ENCODE data around the gene TACC2.

Gene TACC2

GRCh38 chr10:121978511-121978910 lies 10.5 kb upstream of the TACC2 start:
- no peak for DNase-seq
- peaks cover 7% of the 10 kb centered on the region for H4K20me1 ChIP-seq (ENCODE audit: insufficient read depth, low read length)
- H3K79me2 ChIP-seq (ENCODE audit: insufficient read depth, low read length): peaks cover 22% of the 10 kb centered on the region
- H3K4me3 ChIP-seq (ENCODE audit: low read depth in 1 of 2, low read length in 2 of 2): no peak overlapping the region
- H3K4me2 ChIP-seq (ENCODE audit: insufficient read depth, low read length): no peak overlapping the region
- no peaks in the 10 kb centered on the region for H3K27me3 ChIP-seq (ENCODE audit: insufficient read depth, low read length, poor library complexity)
- ATAC-seq (ENCODE audit: insufficient read depth, low read depth): no peak
- peaks cover 15% of the 10 kb centered on the region for H3K4me1 ChIP-seq (ENCODE audit: insufficient read depth, low read length)
- TF ChIP-seq EZH2 (IDR thresholded peaks at IDR 0.05; ENCODE audit: borderline replicate concordance, low read depth, low read length, severe bottlenecking) (no peak), CTCF (IDR thresholded peaks at IDR 0.05; ENCODE audit: borderline replicate concordance, extremely low read depth, low read length, poor library complexity, severe bottlenecking) (no peak)
- H2AFZ ChIP-seq (ENCODE audit: low read depth, low read length): no peak overlapping the region
- H3K27ac ChIP-seq (ENCODE audit: low read length): no peak overlapping the region
- no peak overlapping the region for H3K9ac ChIP-seq (ENCODE audit: low read depth, low read length)
- no peaks in the 10 kb centered on the region; the same call in 1 of the 2 replicates for H3K36me3 ChIP-seq (ENCODE audit: insufficient read depth, low read length)
- H3K9me3 ChIP-seq (ENCODE audit: insufficient read depth, low read length, severe bottlenecking): peaks cover 12% of the 10 kb centered on the region

- TF ChIP-seq EZH2 (IDR thresholded peaks at IDR 0.05; ENCODE audit: borderline replicate concordance, low read depth, low read length, severe bottlenecking) (no peak), CTCF (IDR thresholded peaks at IDR 0.05; ENCODE audit: borderline replicate concordance, extremely low read depth, low read length, poor library complexity, severe bottlenecking) (no peak)
- Histone ChIP-seq H3K4me1 (ENCODE audit: insufficient read depth, low read length) (no peaks in the 10 kb centered on the region), H4K20me1 (ENCODE audit: insufficient read depth, low read length) (no peaks in the 10 kb centered on the region), H3K36me3 (ENCODE audit: insufficient read depth, low read length) (no peaks in the 10 kb centered on the region), H3K9me3 (ENCODE audit: insufficient read depth, low read length, severe bottlenecking) (peaks cover 10% of the 10 kb centered on the region), H3K4me2 (ENCODE audit: insufficient read depth, low read length) (no peak overlapping the region), H3K4me3 (ENCODE audit: low read depth in 1 of 2, low read length in 2 of 2) (no peak overlapping the region), H3K79me2 (ENCODE audit: insufficient read depth, low read length) (no peaks in the 10 kb centered on the region), H3K9ac (ENCODE audit: low read depth, low read length) (no peak overlapping the region), H3K27ac (ENCODE audit: low read length) (no peak overlapping the region), H3K27me3 (ENCODE audit: insufficient read depth, low read length, poor library complexity) (no peaks in the 10 kb centered on the region), H2AFZ (ENCODE audit: low read depth, low read length) (no peak overlapping the region)
- DNase-seq (no peak), ATAC-seq (ENCODE audit: insufficient read depth, low read depth) (no peak)
These were observed 7.6 kb upstream of the TACC2 start for GRCh38 chr10:121981346-121981745.

- Histone ChIP-seq H3K4me2 (ENCODE audit: insufficient read depth, low read length) (no peak overlapping the region), H3K27ac (ENCODE audit: low read length) (no peak overlapping the region), H3K4me3 (ENCODE audit: low read depth in 1 of 2, low read length in 2 of 2) (no peak overlapping the region), H3K4me1 (ENCODE audit: insufficient read depth, low read length) (no peaks in the 10 kb centered on the region), H2AFZ (ENCODE audit: low read depth, low read length) (no peak overlapping the region), H3K9me3 (ENCODE audit: insufficient read depth, low read length, severe bottlenecking) (peaks cover 6% of the 10 kb centered on the region), H3K9ac (ENCODE audit: low read depth, low read length) (no peak overlapping the region), H3K36me3 (ENCODE audit: insufficient read depth, low read length) (no peaks in the 10 kb centered on the region), H4K20me1 (ENCODE audit: insufficient read depth, low read length) (no peaks in the 10 kb centered on the region), H3K27me3 (ENCODE audit: insufficient read depth, low read length, poor library complexity) (no peaks in the 10 kb centered on the region), H3K79me2 (ENCODE audit: insufficient read depth, low read length) (no peaks in the 10 kb centered on the region)
- ATAC-seq (ENCODE audit: insufficient read depth, low read depth) (no peak), DNase-seq (no peak)
- TF ChIP-seq CTCF (IDR thresholded peaks at IDR 0.05; ENCODE audit: borderline replicate concordance, extremely low read depth, low read length, poor library complexity, severe bottlenecking) (no peak), EZH2 (IDR thresholded peaks at IDR 0.05; ENCODE audit: borderline replicate concordance, low read depth, low read length, severe bottlenecking) (no peak)
These were observed 5.1 kb upstream of the TACC2 start for GRCh38 chr10:121983852-121984251.

- no peaks in the 10 kb centered on the region for H3K36me3 ChIP-seq (ENCODE audit: insufficient read depth, low read length)
- H2AFZ ChIP-seq (ENCODE audit: low read depth, low read length): no peak overlapping the region
- H3K27me3 ChIP-seq (ENCODE audit: insufficient read depth, low read length, poor library complexity): no peaks in the 10 kb centered on the region
- no peak overlapping the region for H3K4me3 ChIP-seq (ENCODE audit: low read depth in 1 of 2, low read length in 2 of 2)
- no peaks in the 10 kb centered on the region for H4K20me1 ChIP-seq (ENCODE audit: insufficient read depth, low read length)
- ATAC-seq (ENCODE audit: insufficient read depth, low read depth) (no peak), DNase-seq (no peak)
- no peak overlapping the region for H3K27ac ChIP-seq (ENCODE audit: low read length)
- no peak overlapping the region for H3K9ac ChIP-seq (ENCODE audit: low read depth, low read length)
- no peak overlapping the region for H3K4me2 ChIP-seq (ENCODE audit: insufficient read depth, low read length)
- TF ChIP-seq EZH2 (IDR thresholded peaks at IDR 0.05; ENCODE audit: borderline replicate concordance, low read depth, low read length, severe bottlenecking) (no peak), CTCF (IDR thresholded peaks at IDR 0.05; ENCODE audit: borderline replicate concordance, extremely low read depth, low read length, poor library complexity, severe bottlenecking) (no peak)
- no peaks in the 10 kb centered on the region for H3K79me2 ChIP-seq (ENCODE audit: insufficient read depth, low read length)
- H3K9me3 ChIP-seq (ENCODE audit: insufficient read depth, low read length, severe bottlenecking): peaks cover 6% of the 10 kb centered on the region
- H3K4me1 ChIP-seq (ENCODE audit: insufficient read depth, low read length): no peaks in the 10 kb centered on the region
These were observed 4.5 kb upstream of the TACC2 start for GRCh38 chr10:121984463-121984862.

All from DND-41 (cell line).